GM19468 (cell line): ENCODE data around the gene AGFG1.
"Not testable (repeated sequence)": the region's sequence is repeated elsewhere in the genome, so short reads cannot be mapped to it uniquely, and the experiment has no call there.

Source experiments
- ATAC-seq: cut with Tn5 transposase; IDR thresholded peaks from one replicate; pipeline ENCODE4 v1.9.1; 2021; ENCODE audit warnings: mild to moderate bottlenecking, moderate library complexity, moderate number of reproducible peaks; ENCODE audit not compliant: unreplicated experiment; ENCODE audit errors: extremely low read depth

Gene AGFG1

DNA sequence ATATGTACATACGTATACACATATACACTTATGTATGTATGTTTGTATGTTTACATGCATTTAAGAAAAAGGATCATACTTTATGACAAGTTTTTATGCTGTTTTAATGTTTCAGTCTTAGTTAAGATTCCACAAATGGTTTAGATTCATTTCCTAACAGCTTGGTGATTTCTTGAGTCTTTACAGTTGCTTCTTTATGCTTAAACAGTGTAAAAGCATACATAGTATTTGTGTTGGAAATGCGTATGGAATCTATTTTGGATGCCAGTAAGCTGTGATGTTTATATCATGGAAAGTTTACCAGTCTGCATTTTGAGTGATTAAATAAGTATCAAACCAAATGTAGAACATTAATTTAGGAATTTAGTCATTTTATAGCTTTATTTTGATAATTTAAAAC is 55.4 kb downstream of the AGFG1 start:
- ATAC-seq, result no peak

DNA sequence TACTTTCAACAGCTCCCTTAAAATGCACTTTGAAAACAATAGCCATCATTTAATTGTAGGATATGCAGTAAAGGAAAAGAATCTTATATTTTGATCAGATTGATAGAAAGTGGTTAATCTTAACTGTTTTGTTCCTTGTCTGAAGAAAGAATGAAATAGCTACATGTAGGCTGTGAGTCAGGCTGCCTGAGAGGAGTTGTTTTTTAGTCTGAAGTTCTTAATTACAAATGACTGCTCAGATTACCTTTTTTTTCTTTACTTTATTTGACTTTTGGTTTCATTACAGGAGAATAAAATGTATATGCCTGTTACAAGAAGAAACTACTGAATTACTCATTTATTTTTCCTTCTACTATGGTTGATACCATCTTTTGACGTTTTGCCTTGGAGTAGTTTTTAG is 56.8 kb downstream of the AGFG1 start:
- no peak for ATAC-seq

DNA sequence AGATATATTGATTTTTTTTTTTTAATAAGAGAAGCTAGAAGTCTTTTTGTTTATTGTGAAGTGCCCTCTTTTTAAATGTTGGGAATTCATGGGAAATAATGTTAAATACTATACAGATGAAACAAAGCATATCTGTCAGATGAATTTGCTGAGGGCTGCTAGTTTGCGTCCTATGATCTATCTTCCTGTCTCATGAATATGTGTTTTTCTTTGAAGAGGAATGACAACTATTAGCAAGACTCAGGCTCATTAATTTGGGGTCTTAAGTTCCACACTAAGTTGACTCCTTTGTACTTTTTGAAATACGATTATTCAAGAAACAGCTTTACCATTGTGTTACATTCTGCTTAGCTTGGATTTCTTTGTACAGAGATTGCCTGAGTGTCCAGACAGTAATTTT is 57.9 kb downstream of the AGFG1 start:
- no peak for ATAC-seq

DNA sequence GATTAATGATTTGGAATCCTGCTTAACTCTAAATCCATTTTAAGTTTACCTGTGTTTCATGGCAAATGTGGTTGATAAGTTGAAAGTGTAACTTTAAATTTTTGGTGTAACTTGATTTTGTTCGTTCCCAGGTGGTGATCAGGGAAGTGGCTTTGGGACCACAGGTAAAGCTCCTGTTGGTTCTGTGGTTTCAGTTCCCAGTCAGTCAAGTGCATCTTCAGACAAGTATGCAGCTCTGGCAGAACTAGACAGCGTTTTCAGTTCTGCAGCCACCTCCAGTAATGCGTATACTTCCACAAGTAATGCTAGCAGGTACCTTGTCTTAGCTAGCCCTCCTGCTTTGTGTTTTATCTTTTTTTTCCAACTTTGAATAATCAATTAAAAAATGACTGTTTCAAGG is 62.8 kb downstream of the AGFG1 start:
- peak; percentile 48 for ATAC-seq

DNA sequence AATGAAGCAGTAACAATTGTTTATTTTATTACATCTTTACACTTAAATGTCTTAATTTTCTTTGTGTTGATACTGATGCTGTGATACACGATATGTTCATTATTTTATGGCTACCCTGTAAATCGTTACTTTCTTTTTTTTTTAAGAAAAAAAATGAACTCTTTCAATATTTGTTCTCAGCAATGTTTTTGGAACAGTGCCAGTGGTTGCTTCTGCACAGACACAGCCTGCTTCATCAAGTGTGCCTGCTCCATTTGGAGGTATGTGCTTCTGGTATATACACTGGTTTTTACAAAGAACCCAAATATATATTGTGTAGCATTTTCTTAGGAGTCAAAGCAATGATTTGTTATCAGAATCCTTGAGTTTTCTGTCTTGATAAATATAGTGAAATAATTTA is 64.5 kb downstream of the AGFG1 start:
- no peak for ATAC-seq

DNA sequence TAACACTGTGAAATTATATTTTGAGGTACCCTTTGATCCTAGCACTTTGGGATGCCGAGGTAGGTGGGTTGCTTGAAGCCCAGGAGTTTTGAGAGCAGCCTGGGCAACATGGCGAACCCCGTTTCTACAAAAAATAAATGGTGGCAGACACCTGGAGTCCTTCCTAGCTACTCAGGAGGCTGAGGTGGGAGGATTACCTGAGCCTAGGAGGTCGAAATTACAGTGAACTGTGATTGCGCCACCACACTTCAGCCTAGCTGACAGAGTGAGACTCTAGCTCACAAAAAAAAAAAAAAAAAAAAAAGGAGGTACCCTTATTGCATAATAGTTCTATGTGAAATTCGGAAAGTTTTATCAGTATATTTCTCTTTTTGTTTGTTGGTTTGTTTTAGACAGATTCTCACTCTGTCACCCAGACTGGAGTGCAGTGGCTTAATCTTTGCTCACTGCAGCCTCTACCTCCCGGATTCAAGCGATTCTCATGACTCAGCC is 67.6 kb downstream of the AGFG1 start:
- no peak for ATAC-seq

DNA sequence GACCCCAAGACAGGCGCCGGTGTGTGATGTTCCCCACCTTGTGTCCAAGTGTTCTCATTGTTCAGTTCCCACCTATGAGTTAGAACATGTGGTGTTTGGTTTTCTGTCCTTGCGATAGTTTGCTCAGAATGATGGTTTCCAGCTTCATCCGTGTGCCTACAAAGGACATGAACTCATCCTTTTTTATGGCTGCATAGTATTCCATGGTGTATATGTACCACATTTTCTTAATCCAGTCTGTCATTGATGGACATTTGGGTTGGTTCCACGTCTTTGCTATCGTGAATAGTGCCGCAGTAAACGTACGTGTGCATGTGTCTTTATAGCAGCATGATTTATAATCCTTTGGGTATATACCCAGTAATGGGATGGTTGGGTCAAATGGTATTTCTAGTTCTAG is 68.4 kb downstream of the AGFG1 start:
- ATAC-seq, result not testable (repeated sequence)

DNA sequence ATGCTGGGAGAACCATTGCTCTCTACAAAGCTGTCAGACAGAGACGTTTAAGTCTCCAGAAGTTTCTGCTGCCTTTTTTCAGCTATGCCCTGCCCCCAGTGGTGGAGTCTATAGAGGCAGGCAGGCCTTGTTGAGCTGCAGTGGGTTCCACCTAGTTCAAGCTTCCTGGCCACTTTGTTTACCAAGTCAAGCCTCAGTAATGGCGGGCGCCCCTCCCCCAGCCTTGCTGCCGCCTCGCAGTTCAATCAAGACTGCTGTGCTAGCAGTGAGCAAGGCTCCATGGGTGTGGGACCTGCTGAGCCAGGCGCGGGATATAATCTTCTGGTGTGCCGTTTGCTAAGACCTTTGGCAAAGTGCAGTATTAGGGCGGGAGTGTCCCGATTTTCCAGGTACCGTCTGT is 74.0 kb downstream of the AGFG1 start:
- no peak for ATAC-seq

DNA sequence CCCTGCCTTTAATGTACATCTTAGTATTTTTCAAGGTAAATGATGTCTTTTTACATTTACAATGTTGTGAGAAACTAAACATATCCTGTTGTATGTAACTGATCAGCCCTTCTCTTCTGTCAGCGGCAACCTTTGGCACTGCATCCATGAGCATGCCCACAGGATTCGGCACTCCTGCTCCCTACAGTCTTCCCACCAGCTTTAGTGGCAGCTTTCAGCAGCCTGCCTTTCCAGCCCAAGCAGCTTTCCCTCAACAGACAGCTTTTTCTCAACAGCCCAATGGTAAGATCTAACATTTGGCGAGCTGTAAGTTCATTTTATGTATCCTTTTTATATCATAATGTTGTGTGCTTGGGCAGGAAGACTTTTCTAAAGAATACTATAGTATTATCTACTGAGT is 79.9 kb downstream of the AGFG1 start:
- ATAC-seq, result no peak

DNA sequence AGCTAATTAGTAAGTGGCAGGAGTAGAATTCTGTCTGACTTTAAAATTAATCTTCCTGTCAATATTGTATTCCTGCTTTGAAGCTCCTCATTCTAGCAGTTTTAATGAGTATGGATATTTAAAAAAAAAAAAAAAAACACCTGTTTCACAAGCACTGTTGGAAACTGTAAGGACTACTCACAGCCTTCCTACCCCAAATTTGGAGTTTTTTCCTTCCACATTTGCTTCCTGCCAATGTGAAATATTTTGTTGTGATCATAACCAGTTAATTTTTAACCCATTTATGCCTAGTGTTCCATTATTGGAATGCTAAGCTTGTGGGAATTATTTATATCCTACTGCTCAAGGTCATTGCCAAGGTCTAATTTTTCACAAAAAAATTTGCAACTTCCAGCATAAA is 90.6 kb downstream of the AGFG1 start:
- ATAC-seq, result no peak

DNA sequence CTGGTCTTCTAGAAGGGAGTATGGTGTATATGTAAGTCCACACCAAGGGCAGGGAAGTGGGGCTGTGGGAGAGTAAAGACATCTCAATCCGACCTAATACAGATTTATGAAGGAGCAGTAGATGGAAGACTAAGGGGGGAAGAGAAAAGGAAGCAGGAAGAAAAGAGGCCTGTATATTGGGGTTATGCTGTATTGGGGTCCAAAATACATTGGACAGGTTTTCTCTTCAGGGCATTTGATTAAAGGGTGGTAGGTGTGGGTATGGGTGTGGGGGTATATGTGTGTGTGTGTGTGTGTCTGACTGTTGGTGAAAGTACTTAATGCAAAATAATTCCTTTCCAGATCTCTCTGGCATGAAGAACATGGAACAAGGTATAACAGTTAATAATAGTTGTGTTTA is 93.1 kb downstream of the AGFG1 start:
- no peak for ATAC-seq

DNA sequence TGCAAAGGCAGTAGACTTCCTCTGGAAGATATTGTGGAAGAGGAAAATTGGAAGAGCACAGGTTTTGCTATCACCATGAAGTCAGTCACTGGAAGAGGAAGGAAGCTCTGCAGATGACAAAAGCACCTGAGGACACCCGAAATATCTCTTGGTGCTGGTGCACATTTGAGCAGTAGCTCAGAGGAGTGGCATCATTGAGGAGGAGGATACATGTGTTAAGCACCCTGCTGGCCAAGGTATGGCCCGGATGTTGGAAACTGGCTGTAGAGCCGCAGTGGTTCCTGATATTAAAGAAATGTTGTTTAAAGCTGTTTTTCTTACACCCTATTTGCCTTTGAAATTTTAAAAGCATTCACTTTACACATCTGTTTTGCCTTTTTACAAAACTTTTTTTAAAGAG is 94.1 kb downstream of the AGFG1 start:
- no peak for ATAC-seq

DNA sequence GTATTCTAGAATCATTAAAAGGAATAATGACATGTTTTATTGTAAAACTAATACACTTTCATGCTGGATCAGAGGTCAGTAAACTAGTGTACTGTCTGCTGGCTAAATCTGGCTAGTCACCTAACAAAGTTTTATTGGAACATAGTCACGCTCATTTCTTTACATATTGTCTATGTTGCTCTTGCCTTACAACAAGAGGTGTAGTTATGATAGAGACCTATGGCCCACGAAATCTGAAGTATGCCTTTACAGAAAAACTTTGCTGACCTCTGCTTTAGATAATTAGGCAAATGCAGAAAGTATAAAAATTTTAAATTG is 96.9 kb downstream of the AGFG1 start:
- ATAC-seq, result no peak

DNA sequence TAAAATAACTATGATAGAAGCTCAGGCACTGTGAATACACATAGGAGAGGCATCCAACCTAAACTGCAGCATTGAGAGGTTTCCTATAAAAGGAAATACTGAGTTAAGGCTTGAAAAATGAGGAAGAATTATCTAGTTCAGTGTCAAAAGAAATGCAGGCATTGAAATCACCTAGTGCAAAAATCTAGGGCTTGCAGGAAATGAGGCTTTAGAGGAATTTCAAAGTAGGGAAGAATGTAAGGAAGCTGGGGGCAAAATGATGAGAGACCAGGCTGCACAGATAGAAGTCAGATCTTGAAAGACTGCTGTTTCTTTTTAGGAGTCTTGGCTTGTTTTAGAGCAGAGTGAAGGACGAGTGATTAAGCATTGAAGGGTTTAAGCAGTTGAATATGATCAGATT is 98.7 kb downstream of the AGFG1 start:
- ATAC-seq, result no peak

DNA sequence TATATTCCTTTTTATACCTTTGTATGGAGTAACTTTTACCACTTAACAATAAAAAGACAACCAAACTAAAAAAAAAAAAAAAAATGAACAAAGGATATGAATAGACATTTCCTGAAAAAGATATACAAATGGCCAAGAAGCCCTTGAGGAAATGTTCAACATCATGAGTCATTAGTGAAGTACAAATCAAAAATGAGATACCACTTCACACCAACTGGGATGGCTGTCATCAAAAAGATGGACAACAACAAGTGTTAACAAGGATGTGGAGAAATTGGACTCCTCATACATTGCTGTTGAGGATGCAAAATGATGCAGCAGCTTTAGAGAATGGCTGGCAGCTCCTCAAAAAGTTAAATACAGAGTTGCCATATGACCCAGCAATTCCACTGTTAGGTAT is 104.2 kb downstream of the AGFG1 start:
- ATAC-seq, result no peak

DNA sequence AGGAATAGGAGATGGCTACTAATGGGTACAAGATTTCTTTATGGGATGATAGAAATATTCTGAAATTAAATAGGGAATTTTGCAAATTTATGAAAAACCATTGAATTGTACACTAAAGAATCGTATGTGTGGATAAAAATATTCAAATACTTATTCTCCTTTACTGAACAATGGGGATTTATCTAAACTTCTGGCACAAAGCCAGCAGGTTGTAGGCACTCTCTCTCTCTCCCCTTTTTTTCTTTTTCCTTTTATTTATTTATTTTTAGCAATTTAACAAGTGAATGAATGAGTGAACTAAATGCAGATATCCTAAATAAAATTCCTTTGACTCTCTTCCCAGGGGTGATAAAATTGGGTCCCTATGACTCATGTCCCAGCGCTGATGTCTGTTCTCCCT is 104.9 kb downstream of the AGFG1 start:
- ATAC-seq, result no peak

DNA sequence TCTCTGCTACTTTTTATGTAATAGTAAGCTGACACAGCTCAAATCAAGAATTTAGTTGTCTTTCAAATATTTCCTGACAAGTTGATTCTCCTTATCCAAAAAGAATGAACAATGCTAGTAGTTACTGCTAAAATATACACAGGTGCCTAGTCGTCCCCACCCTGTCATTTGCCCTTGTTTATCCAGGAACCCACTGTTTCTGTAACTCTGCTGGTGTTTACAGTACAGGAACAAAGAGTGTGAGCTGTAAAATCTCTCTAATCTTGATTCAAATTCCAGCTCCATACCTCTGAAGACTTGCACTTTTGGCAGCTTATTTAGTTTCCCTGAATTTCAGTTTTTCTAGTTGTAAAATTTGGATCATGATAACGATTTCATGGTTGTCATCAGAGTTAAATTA is 105.6 kb downstream of the AGFG1 start:
- ATAC-seq, result no peak

DNA sequence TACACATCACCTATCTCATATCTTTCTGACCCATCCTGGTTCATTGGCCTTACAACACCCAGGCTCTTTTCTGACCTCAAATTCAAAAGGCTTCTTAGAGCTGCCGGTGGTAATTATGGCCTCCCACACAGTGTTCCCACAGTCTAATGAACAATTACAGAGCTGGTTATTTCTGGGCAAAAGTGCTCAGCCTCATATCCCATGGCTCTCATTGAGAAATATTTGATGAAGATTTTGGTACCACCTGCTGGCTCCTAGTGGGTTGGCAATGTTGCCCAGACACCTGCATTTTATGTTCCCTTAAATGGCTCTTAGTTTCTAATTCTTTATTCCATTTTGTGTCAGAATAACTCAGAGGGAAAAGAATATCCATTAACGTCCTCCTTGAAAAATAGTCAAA is 106.7 kb downstream of the AGFG1 start:
- ATAC-seq, result no peak

DNA sequence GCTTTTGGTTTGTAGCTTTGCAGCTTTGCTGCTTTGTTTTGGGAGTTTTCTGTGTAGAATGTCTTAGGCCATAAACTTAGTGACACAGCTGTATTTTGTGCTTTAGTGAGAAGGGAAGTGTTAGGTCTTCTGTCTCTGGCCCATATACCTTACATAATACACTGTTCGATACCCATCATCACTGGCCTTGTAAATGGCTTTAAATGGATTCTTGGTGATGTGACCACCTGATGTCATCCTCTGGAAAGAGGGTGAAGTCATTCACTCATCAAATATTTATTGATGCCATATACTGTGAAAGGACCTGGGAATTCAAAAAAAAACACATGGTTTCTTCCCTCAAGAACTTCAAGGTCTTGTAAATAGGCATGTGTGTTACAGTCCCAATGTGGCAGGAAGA is 107.8 kb downstream of the AGFG1 start:
- no peak for ATAC-seq

DNA sequence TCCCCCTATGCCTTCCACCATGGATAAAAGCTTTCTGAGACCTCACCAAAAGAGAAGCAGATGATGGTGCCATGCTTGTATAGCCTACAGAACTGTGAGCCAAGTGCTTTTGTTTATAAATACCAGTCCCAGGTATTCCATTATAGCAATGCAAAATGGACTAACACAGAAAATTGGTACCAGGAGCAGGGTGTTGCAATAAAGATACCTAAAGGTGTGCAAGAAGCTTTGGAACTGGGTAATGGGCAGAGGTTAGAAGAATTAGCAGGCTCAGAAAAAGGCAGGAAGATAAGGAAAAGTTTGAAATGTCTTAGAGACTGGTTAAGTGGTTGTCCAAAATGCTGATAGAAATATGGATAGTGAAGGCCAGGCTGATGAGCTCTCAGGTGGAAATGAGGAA is 110.4 kb downstream of the AGFG1 start:
- no peak for ATAC-seq

DNA sequence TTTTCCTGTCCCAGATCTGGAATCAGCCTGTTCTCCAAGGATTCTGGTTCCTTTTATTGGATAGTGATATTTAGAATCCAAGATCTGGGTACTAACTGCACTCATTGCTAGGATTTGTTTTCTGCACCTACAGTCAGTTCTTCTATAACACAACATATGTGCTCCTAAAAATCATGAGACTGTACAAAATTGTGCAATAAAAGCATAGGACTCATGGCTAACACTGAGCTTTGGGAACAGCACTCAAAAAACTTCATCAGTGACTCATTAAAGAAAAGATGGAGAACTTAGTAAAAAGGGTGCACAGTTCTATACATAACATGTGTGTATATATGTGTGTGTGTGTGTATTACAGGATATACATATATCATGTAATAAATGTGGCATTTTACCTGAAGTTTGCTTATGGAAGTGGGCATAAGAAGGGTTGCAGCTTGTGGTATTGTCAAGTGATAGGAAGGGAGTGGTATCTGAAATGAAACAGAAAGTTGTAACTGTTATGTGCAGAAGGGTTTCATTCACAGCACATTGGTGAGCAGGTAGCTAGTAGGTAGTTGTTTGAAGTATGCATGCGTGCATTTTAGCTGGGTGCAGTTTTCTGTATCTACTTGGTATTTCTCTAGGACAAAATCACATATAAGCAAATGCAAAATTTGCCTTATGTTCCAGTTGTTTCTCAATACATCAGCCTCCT is 120.9 kb downstream of the AGFG1 start:
- peak; percentile 39 for ATAC-seq

DNA sequence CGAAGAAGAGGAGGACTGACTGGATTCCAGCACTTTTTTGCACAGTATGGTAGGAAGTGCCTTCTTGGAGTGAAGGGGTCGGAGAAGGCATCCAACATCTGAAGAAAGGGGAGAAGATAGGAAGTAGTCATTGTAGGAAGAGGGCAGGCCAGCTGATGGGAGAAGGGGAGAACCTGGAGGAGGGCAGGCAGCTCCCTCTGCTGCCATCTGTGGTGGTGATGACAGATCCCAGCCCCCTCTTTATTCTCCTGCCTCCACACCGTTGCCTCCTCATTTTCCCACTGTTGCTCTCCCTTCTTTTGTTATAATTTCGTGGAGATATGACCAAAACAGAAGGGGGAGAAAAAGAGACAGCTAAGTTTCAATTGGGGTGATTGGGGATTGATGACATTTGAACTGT is 123.8 kb downstream of the AGFG1 start:
- ATAC-seq, result no peak

DNA sequence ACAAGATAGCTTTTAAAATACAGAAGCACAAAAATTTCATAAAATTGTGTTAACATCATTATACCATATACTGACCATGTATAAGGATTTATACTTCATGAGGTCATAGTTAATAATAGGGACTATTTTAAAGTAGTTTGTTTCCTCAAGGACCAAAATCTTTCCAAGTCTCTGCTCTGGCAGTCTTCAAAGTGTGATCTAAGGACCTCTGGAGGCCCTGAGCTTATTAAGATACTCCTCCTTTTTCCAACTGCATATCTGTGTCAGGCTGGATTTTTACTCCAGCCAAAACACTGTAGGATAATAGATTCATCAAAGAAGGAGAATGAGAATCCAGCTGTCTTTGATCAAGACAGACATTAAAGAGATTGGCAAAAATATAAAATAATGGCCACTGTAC is 125.1 kb downstream of the AGFG1 start:
- no peak for ATAC-seq
